NCI-H774 (cell line): ENCODE data around the gene ZMAT3.
"Not testable (repeated sequence)": the region's sequence is repeated elsewhere in the genome, so short reads cannot be mapped to it uniquely, and the experiment has no call there.

Experiments
- DNase-seq: peaks from one replicate; lab custom pipeline; 2025; lab: John Stamatoyannopoulos, UW

ZMAT3 gene, protein sequence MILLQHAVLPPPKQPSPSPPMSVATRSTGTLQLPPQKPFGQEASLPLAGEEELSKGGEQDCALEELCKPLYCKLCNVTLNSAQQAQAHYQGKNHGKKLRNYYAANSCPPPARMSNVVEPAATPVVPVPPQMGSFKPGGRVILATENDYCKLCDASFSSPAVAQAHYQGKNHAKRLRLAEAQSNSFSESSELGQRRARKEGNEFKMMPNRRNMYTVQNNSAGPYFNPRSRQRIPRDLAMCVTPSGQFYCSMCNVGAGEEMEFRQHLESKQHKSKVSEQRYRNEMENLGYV

DNA sequence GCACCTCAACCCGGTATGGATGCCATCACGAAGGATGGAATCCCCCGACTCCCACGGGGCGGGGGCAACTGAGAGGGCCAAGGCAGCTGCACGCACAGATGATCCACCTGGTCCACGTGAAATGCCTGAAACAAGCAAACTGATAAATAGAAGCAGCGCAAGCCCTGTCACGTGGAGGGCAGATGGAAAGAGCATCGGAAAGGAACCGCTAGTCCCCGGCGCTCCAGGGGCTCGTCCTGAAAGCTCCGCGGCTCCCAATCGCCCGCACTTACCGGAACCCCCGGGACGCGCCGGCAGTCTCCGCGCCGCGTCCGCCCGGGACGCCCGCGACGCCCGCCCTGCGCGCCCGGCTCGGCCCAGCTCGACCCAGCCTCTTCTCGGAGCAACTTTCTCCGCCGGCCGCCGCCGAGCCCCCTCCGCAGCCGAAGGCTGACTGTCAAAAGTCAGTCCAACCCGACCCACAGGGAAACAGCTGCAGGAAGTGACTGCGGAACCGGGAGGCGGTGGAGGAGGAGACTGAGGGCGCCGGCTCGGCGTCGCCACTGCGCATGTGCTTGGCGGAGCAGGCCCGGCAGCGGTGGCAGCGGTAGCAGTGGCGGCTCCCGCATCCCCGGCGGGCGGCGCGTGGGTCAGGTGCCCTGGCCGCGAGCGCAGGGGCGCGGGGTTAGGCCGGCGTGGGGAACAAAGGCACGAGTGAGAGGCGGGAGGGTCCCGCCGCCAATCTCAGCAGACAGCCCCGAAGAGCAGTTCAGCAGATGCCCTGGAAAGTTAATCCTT lies at the start of gene ZMAT3:
ZMAT3 (minus strand) TSS at position 487 of the 777 bp plus-strand sequence. CDS start 4,057 bp downstream, outside the sequence.
- peak; percentile 88 for DNase-seq

DNA sequence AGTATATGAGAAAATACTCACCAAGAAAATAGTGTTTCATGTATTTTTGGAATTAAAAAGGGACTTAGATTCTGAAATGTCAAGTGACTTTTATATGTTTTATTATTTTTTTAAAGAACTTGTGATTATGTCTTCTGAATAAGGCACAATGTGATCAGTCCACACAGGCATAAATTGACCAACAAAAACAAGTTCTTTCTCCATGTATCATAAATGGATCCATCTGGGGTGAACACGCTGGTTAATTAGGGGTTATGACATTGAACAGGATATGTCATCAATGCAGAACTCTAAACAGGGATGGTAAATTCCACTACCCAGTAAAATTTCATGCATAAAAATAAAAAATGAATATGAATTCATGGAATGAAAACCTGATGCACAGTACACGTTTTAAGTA lies 45.2 kb upstream of the ZMAT3 start:
- DNase-seq: no peak

DNA sequence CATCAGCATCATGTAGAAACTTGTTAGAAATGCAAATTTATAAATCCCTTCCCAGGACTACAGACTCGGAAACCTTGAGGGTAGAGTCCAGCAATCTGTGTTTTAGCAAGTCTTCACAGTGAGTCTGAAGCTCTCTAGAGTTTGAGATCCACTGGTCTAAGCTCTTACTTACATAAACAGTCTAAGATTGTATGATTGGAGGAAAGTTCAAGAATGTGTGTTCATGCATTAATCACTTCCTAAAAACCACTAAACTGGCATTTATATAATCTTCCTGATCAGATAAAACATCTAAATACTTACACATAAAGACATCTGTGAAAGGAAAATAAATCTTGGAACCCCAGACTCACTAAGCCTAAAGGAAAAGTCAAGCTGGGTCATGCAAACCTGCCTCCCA lies 43.8 kb upstream of the ZMAT3 start:
- DNase-seq: not testable (repeated sequence)

DNA sequence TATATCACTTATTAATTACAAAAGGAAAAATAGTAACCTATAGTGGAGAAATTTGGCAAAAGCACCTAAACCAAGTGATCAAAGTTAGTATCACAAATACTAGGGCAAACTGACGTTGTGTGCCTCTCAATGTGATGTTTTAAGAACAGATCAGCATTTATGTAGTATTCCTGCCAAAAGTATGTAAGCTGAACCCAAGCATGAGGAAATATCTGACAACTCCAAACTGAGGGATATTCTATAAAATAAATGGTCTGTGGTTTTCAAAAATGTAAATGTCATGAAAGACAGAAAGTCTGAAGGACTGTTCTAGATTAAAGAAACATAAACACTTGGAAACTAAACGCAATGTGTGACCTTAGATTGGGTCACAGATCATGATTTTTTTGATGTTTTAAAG lies 42.3 kb upstream of the ZMAT3 start:
- DNase-seq: no peak

DNA sequence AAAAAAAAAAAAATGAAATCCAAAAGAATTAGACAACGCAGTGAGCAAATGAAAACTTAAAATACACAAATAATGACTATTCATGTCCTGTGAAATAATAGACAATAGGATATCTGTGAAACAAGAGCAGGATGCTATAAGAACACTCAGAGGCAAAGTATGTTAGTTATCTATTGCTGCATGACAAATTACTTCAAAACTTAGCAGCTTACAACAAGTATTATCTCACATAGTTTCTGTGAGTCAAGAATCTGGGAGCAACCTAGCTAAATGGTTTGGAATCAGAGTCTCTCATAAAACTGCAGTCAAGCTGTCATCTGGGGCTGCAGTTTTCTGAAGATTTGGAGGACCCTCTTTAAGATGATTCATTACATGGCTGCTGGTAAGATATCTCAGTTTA lies 36.5 kb upstream of the ZMAT3 start:
- no peak for DNase-seq

DNA sequence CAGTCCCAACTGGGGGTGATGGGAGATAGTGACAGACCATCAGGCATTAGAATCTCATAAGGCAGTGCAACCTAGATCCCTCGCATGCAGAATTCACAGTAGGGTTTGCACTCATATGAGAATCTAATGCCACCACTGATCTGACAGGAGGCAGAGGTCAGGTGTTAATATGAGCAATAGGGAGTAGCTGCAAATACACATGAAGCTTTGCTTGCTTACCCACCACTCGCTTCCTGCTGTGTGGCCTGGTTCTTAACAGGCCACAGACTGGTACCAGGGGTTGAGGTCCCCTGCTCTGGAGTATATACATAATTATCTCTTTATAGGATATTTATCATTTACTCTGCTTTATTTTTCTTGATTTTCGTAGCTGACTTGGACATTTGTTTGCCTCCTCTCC lies 36.0 kb upstream of the ZMAT3 start:
- no peak for DNase-seq

DNA sequence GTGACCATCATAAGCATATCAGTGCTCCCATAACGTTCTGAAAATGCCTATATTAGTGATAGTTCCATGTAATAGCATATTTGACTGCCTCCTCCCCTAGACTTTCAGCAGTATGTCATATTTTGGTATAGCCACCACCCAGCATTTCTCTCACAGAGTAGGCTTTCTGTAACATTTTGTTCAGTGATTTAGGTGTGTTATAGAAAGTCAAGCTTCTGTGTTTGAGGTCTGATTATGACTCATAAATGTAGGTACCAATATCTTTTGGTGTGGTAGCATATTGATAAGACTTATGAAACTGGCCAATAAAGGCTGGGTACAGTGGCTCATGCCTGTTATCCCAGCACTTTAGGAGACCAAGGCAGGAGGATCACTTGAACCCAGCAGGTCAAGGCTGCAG lies 34.3 kb upstream of the ZMAT3 start:
- no peak for DNase-seq

DNA sequence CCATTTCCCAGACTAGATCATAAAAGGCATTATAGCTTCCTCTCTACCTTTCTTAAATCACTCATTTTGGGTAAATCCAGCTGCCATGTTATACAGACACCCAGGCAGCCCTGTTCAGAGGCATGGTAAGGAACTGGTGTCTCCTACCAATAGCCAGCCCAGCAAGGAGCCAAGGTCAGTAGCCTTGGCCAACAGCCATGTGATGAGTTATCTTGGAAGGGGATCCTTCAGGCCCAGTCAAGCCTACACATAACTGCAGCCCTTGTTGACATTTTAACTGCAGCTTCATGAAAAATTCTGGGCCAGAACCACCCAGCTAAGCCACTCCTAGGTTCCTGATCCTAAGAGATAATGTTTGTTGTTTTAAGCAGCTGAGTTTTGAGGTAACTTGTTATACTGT lies 29.0 kb upstream of the ZMAT3 start:
- DNase-seq: no peak

DNA sequence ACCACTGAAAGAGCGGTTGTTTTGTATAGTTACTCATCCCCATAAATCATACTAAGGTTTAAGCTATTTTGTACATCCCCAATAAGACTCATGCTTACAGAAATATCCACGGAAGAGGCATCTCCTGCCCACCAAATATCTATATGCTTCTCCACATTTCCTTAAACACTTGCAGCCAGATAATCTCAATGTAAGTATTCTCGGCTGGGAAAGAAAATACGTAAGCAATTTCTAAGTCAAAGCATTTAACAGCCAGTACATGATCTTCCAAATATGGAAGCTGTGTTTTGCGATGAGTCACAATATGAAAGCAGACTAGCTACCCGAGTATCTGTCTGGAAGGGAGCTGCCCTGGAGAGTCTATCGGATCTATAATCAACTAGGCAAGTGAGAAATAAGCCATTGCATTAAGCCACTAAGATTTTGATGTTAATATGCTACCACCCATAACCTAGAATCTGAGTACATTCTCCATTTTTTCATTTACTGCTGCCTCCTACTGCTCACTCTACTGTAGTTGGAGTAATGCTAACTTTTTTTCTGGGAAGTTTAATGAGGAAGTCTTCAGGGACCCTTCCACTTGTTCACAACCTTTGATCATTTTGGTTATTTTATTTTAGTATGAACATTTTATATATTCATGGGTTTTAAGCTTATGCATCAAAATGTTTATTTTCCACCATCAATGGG lies 26.9 kb upstream of the ZMAT3 start:
- DNase-seq: no peak

DNA sequence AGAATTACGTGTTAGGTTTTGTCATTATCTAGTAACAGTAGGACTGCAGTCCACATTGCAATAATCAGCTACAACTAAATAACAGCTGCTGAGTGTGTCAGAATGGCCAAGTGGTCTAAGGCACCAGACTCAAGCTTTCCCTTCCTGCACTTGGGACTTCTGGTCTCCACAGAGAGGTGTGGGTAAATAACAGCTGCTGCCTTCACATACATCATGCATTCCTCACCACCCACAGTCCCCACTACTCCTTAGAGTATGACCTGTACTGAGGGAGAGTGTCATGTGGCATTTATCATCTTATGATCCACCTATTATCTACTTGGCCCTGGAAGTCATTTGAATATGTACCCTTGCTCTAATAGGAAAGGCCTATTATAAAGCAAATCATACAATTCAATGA lies 22.2 kb upstream of the ZMAT3 start:
- DNase-seq: no peak

DNA sequence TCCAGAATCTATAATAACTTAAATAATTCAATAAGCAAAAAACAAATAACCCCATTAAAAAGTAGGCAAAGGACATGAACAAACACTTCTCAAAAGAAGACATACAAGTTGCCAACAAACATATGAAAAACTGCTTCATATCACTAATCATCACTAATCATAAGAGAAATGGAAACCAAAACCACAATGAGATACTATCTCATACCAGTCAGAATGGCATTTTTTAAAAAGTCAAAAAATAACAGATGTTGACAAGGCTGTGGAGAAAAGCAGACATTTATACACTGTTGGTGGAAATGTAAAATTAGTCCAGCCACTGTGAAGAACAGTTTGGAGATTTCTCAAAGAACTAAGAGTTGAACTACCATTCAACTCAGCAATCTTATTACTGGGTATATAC lies 19.5 kb upstream of the ZMAT3 start:
- no peak for DNase-seq

DNA sequence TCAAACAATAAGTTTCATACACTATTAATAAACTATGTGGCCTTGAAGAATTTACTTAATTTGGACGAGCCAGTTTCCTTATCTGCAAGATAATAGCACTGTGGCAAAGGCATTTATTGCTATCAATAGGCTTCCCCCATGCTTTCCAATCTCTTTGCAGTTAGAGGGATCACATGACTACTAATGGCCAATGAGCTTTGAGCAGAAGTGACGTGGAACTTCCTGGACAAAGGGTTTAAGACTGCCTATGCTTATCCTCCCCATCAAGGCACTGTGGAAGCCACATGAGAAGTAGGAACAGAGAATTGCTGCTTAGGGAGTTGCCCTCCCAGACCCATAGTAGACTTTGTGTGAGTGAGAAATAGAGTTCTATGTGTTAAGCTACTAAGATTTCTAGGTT lies 16.7 kb upstream of the ZMAT3 start:
- DNase-seq: no peak

DNA sequence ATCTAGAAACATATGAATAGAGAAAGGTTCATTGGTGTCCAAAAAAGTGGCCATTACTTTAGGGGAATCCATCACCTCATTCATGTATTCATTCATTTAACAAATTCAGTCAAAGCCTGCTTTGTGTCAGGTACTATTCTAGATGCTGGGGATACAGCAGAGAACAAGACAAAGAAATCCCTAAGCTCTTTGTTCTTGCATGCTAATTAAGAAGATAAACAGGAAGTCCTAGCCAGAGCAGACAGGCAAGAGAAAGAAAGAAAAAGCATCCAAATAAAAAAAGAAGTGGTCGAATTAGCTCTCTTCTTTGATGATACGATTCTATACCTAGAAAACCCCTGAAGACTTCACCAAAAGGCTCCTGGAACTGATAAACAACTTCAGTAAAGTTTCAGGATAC lies 12.4 kb upstream of the ZMAT3 start:
- no peak for DNase-seq

DNA sequence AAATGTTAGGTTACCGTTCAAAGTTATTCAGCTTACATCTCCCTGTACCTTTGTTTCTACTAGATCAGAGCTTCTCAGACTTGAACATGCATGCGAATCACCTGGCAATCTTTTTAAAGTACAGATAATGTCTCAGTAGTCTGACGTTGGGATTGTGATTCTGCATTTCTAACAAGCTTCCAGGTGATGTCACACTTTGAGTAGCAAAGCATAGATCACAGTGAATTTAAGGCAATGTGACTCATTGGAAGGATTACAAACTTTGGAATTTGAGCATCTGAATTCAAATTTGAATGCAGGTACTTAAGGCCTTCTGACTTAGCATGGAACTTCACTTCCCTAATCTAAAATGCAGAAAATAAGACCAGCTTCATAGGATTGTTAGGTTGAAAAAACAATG lies 10.8 kb upstream of the ZMAT3 start:
- no peak for DNase-seq

DNA sequence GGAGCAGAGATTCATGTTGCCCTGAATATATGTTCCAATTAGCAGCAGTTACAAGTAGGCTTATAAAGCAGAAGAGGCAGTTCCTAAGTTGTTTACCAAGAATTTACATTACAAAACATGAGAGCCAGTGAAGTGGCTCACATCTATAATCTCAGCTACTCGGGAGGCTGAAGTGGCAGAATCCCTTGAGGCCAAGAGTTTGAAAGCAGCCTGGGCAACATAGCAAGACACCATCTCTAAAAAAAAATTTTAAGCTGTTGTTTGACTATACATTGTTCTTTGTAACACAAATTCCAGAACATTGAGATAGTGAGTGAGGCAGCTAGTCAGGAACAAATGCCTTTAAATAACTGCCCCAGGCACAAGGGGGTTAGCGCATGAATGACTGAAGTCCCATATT lies 10.3 kb upstream of the ZMAT3 start:
- DNase-seq: no peak

DNA sequence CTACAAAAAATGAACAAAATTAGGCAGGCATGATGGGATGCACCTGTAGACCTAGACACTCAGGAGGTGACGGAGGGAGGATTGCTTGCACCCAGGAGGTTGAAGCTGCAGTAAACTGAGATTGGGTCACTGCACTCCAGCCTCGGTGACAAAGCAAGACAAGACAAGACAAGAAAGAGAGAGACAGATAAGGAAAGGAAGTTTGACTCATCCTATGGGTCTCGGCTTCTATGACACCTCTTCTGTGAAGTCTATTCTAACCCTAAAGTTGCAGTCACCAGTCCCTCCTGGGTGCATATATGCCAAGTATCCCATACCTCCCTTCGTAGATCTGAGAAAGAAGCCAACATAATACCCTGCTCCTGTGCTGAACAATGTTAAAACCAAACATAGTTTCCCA lies 7.9 kb upstream of the ZMAT3 start:
- no peak for DNase-seq

DNA sequence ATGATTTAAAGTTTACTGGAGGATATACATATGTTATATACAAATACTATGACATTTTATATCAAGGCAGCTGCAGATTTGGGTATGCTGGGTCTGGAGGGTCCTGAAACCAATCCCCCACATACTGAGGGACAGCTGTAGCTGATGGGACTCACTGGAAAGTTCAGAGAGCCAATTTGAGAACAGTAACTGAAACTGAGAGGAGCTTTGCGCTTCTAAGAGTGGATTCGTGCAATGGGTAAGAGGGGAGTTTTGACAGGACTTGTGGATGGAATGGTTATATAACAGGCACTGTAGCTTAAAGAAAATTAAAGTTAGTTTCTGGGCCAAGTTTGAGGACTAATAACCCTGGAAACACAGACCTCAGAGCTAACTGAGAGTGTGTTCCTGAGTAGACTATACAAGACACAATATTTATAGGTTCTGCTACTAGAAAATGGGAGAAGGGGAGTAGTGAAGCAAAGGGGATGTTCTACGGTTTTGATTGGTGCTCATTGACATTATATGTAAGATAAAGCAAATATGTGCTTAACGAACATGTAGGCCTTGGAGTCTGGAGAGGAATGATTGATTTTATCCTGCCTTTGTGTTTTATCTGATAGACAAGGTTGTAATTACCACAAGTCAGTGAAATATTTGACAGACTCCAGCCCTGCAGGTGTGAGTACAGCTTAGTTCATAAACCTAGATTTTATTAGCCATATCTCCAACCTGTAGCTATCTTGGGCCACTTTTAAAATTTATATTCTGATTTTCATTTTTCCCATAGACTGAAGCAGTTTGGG lies 4.8 kb upstream of the ZMAT3 start:
- DNase-seq: no peak

DNA sequence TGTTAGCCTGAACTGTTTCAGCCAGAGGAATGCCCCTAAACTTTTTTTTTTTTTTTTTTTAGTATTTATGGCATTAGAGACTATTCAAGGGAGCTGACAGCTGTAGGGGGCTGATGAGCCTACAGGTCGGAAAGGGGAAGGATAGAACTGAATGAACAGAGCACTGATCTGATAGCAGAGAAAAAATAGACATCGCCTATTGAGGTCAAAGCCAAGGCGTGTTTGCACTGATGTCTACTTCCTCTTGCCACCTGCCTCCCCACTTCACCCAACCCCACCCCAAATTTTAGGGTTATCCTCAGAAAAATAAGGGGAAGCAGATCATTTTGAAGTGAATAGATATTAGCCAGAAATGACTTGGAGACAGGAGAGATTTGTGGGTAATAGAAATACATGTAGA lies 3.0 kb upstream of the ZMAT3 start:
- no peak for DNase-seq

DNA sequence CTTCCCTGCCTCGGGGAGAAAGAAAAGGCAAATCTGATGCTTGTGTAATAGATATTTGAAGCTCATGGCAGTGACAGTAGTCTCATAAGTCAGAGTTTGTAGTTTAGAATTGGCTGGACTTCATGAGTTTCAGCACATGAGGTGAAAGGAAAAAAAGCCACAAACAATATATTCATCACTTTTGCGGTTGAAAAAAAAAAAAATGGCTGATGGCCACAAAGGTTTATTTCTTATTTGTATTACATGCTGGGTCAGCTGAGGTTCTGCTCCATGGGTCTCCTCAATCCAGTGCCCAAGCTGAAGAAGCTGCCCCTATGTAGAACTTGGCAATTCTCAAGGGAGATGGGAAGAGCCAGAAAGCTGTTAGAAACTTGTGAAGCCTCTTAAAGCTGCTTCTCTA lies 2.2 kb upstream of the ZMAT3 start:
- no peak for DNase-seq

DNA sequence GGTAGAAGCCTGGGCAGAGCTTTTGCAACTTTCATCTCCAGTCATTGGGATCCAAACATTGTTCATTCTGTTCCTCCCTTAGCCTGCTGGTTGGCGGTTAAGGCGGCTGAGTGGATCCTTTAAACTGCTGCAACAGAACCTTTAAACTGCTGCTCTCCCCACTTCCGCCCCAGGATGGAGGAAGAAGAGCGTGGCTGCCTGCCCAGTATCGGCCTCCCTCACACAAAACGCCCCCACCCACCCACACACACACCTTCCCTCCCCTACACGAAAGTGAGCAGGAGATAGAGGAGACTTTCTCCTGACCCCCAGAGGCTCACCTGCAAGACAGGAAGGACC lies 460 bp upstream of the ZMAT3 start:
- no peak for DNase-seq

DNA sequence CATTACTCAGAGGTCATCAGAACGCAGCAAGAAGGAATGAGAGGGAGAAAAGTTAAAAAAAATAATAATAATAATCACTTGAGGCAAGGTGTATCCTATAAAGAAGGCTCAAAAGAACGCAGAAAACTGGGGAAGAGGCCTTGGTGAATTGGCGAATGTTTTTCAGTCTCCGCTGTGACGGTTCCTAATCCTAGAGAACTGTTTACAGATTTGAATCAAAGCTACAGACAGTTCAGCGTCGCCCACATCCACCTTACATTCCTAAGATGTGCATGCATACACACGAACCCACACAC lies 634 bp downstream of the ZMAT3 start:
- DNase-seq: no peak

DNA sequence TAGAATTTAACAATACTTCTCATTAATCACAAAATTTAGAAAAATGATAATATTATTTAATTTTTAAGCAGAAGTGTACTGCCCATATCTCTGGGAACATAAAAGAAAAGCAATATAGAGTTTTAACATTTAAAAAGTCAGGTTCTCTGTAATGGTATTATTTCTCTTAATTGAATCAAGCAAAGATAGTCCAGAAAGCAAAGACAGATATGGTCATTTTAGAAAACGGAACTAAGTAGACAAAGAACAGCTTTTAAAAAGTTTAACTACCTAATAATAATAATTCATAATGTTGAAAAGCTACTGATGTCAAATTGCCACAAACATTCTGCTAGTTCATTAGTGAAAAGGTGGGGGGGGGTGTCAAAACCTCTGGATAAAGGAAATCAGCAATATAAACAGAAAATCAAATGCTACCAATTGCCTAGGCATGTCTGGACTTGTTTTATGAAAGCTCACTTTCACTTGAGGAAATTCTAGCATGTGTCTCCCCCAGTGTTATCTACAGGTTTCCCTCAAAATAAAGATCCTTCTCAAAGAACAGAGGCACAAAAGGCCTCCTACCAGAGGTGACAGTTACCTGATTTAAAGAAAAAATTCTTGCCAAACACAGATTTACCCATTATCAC lies 1.7 kb downstream of the ZMAT3 start:
- no peak for DNase-seq
